NCI-H510A (cell line): ENCODE results near the gene PNMA6F.
"Not testable (repeated sequence)": the region's sequence is repeated elsewhere in the genome, so short reads cannot be mapped to it uniquely, and the experiment has no call there.

Source experiments
- DNase-seq: peaks from one replicate; lab custom pipeline; 2025; lab: John Stamatoyannopoulos, UW

Gene PNMA6F

DNA sequence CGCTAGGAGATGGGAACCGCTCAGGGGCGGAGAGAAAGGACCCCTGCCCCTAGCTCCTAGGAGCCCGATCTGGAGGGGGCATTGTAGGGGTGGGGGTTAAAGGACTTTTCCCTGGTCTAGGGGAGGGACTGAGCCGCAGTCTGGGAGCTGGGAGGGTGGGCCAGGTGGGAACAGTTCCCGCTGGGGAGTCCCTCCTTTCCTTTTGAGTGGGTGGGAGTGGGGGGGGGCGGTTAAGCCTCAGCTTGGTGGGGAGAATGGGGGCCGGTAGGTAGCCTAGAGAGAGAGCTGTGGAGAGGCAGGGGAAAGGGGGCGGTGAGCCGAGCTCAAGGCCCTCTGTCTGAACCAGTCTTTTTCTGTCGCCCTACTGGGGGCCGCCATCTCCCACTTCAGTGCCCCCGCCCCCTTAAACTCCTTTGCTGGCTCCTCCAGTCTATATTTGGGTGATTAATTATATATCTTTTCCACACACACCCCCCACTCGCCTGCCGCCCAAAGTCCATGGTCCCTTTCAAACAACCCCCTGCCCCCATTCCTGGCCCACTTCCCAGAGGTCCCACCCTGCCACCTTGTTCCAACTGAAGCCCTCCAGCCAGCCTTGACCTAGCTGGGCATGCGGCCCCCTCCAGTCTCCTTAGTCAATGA, 13.2 kb upstream of the PNMA6F start:
- DNase-seq: no peak

DNA sequence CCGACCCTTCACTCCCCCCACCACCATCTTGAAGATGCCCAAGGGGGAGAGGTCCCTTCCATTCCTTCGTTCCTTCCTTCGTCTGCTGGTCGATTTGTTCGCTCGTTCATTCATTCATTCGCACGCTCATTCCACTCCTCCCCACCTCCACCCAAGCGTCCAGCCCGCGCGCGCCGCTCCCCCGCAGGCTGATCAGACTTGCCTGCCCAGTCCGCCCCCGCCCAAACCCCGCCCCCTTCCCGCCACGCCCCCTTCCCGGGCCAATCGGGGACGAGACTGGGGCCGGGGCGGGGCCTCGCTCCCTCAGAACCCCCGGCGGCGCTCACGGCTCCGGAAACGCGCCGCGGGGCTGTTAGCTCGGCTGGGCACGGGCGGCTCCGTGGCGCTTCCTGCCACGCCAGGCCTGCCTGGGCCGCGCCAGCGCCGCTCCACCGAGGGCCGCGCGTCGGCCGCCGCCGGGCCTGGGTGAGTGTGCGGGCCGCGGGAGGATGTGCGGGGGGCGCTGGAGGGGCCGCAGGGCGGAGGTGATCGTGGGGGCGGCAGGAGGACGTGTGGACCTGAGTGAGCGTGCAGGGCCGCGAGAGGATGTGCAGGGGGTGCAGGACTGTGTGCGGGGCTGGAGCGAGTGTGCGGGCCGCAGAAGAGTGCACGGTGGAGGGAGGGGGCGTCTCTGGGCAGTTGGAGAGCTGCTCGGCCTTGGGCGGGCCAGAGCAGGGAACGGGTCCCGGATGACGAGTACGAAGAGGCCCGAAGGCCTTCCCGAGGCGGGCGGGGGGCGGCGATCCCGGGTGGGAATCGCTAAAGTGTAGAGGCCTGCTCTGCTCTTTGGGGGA, 12.5 kb upstream of the PNMA6F start, which contains the start of gene ZNF275:
ZNF275 (plus strand) TSS at position 333 of the 833 bp plus-strand sequence. CDS start 2,527 bp downstream, outside the sequence.
- DNase-seq: peak; percentile 67

DNA sequence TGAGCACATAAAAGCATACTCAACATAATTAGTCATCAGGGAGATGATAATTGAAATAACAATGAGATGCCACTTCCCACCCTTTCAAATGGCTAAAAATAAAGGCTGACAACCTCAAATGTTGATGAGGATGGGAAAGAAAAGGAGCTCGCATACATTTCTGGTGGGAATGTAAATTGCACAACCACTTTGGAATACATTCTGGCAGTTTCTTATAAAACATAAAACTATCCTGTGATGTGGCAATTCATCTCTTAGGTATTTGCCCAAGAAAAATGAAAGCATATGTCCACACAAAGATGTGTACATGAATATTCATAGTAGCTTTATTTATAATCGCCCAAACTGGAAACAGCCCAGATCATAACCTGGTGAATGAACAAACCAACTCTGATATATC, 11.7 kb upstream of the PNMA6F start:
- no peak for DNase-seq

DNA sequence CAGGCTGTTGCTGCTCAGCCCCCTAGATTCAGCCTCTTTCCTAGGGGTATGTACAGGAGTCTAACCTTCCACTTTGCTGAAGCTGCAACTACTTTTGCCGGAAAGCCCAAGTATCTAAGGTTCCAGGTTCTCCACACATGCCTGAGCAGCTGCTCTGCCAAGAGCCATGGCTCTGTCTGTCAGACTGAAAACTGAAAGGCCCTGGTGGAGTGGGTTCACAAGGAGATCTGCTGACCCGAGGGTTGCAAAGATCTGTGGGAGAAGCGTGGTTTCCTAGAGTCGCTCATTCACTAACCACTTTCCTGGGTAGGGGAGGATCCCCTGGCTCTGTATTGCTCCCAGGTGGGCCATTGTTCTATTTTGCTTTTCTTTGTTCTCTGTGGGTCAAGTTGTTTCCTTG, 6.0 kb upstream of the PNMA6F start:
- DNase-seq: no peak

DNA sequence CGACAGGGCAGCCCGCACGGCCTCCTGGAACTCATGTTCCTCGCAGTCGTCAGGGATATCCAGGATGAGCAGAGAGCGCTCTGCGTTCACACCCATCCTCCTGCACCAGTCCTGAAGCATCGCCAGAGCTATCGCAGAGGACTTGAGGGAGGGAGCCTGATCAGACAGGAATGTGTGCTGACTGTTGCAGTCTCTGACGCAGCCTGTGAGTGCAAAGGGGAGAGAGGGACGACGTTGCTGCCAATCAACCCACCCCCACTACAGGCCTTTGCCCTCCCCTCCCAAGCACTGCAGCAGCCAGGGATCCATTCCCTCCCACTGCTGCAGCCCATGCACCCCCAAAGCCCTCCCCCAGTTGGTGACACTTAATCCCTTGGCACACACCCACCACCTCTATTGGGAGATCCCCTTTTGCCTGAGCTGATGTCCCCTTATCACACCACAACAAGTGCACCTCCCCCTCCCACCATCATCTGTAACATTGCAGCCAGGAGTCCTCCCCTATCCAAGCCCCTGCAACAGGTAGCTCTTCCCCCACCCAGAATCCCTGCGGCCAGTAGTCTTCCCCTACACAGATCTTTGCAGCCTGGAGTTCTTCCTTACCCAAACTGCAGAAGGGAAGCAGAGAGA, 897 bp downstream of the PNMA6F start:
- no peak for DNase-seq

DNA sequence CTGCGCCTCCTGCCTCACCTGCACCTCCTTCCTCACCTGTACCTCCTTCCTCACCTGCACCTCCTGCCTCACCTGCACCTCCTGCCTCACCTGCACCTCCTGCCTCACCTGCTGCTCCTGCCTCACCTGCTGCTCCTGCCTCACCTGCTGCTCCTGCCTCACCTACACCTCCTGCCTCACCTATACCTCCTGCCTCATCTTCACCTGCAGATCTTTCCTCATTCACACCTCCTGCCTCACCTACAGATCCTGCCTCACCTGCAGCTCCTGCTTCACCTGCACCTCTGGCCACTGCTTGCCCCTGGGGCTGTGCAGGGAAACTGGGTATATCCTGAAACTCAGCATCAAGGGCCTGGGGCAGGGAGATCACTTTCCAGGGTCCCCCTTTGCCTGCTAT, 1.5 kb downstream of the PNMA6F start:
- not testable (repeated sequence) for DNase-seq

DNA sequence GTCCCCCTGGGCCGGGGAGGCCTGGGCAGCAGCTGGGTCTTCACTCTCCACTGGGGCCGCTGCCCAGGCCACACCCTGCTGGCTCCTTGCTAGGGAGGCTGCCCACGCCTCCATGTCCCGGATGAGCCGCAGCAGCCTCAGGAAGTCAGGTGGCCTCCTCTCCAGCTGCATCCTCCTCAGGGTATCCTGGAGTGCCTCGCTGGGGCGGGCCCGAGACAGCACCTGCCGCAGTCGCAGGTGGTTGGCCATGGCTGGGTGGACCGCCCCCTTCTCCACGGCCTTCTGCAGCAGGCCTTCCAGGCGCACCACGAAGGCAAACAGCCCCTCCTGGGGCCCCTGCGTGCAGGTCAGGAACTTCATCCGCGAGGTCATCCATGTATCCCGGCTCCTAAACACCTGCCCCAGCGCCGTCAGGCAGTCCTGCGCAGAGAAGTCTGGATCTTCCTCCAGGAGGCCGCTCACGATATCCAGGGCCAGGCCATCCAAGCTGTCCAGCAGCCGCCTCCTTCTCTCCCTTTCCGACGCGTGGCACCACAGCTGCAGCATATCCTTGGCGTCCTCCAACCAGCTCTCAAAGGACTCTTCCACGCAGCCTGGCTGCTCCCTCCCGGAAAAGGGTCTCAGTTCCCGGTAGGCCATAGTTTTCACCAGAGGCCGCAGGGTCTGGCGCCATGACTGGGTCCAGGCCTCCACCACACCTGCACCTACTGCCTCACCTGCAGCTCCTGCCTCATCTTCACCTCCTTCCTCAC, 2.1 kb downstream of the PNMA6F start:
- DNase-seq: no peak

DNA sequence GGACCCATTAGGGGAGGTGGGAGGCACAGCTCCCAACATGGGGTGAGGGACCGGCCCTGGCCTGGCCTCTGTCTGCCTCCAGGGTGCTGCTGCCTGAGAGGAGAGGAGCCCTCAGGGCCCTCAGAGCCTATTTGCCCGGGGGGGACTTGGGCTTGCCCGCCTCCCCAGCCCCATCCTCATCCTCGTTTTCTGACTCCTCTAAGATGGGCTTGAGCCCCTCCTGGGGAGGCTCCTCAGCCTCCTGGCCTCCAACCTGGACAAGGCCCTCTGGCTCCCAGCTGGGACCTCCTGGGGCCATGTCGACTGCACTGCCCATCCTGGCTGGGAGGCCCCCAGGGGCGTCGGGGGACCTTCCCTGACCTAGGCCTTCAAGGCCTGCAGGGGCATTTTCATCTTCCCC, 2.8 kb downstream of the PNMA6F start:
- DNase-seq: no peak

DNA sequence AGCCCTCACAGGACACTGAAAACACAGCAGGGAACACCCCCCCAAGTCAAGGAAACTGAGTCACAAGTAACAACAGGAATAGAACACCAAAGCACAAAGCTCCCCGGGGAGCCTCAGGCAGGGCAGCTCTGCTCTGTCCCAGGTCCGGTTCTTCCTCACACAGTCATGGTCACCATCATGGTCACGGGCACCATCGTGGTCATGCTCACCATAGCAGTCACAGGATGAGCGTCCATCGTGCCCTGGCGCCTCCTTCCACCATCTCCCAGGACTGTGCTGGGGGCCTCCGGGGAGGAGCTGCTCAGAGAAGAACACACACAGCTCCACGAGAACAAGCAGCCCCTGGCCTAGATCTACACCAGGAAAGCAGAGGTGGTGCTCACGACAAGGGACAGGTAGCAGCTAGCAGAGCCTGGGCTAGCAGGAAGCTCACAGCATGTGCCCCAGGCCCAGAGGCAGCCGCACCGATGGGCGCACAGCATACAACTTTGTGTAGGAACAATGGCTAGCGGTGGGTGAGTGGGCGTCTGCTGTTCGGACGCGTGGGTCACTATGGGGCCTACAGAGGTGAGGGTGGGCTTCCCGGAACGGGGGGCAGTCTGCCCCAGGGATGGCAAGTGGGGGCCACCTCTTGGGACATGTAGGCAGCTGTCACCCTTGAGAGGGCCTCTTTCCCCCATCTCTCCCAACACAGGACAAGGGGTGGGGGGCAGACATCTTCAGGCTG, 3.4 kb downstream of the PNMA6F start:
- DNase-seq: no peak

DNA sequence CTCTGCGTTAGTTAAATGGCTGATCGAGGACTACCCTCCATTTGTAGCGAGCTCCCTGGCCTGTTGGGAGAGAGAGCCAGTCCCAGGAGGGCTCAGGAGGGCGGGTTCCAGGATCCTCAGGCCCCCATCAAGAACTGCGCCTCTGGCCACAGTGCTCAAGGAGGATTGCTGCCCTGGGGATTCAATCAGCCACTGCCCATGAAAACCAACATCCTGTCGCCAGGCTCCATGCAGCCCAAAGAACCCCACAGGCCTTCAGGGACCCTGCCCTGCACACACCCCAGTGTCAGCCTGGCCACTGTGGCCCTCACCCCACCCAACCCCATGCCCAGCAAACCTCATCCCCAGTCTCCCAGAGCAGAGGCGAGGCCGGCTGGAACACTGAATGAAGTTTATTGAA, 4.3 kb downstream of the PNMA6F start:
- no peak for DNase-seq

DNA sequence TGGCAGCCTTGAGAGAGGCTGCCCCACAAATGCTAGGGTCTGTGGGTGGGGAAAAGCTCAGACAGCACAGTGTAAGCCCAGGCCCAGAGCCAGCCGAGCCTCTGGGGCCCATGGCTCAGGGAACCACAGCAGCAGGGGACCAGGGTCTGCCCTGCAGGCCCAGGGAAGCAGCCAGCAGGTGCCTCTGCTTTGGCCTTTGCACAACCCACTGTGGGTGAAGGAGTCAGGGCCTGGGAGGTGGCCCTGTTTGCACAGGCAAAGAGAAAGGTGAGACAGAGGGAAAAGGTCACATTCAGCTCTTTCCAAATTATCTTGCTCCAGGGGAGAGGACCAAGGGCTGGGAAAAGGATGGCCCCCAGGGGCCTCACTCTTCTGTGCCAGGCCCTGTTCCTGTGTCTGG, 8.7 kb downstream of the PNMA6F start:
- DNase-seq: no peak

DNA sequence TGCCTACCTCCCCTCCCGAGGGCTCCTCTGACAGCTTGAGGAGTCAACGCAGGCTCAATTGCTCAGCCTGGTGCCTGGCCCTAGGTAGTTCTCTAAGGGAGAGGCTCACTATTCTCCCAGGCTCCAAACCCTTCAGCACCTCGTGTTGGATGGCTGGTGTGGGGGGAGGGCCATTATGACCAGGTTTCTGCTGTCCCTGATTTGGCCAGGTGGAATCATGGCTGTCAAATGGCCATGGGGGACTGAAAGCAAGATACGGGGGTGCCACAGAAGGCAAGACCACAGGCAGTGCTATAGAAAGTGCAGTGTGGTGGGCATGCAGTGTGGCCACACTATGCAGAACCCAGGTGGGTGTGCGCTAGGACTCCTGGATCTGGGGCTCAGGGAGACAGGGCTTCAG, 9.5 kb downstream of the PNMA6F start:
- DNase-seq: no peak

DNA sequence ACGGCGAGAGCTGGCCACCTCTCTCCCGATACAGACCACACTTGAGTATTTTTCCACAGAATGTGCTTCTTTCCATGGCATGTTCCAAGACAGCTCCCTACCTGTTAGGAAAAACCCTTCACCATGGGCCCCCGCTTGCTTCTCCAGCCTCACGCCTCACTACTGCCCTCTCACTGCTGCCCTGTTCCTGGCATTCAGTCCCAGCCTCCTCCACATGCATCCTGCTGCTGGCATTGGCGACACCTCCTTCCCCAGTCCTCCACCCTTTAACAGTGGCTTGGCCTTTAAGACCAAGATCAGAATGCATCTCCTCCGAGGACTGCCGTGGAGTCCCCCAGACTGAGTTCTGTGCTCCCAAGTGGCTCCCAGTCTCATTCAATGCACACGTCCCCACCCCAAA, 10.7 kb downstream of the PNMA6F start:
- no peak for DNase-seq

DNA sequence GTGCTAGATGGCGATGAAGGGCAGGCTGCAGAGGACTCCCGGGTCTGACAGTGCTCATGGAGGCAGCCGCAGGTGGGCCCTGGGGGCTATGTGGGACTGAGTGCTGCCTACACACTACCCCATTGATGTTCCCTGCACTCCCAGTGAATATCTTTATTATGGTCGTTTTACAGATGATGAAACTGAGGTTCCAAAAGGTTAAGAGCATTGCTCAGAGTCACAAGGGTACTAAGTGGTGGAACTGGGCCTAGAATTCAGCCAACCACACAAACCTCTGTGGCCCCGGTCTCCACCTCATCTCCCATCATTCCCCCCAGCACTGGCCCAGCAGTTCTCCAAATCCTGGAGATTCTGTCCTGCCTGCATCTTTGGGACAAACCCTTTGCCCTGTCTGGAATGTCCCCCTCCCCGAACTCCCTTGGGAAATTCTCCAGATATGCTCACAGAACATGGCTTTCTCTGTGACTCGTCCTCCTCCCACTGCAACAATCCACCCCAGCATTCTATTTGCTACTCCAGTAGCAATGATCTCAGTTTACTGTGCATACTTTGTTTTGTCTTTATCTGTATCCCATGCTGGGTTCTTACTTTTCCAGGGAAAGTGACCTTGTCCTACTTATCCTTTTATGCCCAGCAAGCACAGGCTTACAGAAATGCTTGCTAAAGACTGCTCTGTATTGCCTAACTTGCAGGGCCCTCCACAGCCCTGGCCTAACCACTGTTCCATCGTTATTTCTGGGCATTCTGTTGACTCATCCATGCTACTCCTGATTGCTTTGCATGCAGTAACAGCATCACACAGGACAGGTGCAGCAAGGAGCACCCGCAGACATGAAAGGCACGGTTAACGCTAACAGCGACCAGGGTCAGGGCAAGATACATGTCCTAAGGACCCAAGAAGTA, 14.0 kb downstream of the PNMA6F start:
- DNase-seq: no peak

DNA sequence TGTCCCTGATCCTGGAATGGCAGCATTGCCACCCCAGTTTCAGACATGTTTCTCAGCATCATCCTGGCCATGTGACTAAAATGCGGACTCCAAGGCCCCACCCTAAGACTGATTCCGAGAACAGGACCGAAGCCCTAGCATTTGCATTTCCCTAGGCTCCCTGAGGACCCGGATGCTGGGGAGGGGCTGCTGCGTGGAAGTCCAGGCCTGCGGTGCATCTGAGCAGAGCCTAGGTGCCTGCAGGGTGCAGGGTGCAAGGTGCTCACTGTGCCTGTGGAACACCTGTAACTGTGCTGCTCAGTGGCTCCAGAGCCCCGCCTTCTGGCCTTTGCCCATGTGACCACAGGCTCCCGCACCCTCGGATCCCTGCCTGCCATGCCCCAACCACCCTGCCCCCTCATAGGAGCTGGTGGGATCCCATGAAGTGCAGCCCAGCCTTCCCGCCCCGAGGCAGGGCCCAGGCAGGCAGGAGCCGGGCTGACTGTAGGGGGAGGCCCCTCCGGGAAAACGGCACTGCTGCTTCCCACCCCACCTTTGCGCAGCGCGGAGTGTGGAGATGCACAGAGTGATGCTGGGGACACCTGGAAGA, 14.9 kb downstream of the PNMA6F start:
- DNase-seq: no peak

DNA sequence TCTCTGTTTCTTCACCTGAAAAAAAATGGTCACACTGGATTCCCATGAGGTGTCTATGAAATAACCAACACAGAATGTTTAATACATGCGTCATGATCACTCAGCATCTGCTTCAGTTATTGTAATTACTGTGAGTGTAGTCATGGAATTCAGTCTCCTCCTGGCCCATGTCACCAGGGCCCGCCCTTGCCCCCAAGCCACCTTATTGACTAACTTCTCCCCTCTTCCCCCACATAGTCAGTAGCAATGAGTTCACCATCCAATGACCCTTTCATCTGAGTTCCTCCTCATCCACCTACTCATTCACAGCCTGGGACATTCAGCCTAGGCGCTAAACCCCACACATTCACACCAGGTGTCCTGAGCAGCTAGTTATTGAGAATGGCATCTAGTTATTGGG, 15.6 kb downstream of the PNMA6F start:
- DNase-seq: no peak

DNA sequence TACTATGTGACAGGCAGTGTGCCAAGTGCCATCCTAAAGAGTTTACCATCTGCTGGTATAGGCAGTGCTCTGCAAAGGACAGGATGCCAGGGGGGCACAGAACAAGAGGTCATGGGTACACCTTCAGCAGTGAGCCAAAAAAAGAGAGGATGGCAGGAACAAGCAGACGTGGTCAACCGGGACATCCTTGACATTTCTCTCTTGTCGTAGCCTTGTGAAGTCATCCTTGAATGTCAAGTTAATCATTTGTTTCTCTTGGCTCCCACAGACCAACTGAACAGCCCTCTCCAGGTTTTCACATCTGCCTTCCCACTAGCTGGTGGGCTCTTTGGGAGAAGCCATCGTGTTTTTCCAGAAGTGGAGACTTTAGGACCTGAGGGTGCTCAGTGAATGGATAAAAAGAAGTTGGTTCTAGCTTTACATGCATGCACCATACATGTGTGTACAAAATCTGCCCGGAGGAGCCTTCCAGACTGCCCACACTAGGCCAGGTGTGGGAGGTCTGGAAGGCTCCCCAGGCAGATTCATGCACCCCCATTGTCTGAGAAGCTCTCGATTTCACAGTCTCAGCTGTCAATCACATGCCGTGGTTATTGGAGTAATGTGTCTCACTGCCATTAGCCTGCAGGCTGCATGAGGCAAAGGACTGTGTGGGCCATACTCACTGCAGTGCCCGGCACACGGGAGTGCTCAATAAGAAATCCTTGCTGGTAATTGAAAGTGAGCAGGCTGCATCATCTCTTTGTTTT, 16.4 kb downstream of the PNMA6F start:
- DNase-seq: no peak

DNA sequence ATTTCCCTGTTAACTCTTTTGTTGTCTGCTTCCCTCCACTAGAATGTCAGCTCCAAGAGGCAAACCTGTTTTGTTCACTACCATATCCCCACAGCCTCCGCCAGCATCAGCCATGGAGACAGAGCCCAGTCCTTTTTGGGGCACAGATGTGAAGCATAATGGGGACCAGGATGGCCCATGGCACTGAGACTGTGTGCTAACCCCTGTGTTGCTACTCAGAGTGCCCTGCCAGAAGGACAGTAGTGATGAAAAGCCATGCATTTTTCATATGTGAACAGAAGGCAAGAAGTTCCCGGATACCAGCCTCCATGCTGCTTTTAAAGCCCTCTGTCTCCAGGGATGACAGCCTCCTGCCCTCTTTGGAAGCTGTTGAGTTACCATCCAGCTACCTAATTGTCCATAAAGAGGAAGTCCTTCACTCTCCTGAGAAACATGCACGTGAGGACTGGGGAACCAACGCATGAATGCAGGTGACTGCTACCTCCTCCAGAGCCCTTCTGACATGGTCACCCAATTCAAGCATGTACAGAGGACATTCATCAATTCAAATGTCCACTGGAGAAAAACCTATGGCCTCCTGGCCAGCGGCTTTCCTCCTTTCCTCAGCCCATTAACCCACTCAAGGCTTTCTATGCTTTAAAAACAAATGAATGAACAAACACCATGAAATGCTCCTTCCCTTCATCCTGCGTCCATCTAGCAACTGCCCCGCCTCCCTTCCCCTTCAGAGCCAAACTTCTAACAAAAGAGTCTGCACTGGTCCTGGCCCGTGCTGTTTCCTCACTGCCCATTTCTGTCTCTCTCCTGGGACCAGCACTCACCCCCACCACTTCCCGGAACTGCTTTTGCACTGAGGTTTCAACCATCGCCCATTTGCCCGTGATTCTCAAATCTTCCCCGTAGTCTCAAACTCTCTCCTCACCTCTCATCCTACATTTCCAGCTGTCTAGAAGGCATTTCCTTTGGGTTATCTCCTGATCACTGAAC, 18.0 kb downstream of the PNMA6F start:
- DNase-seq: no peak
